Natural killer cell (primary cell): ENCODE data around the gene PPFIBP2. TPM values are rescaled to one million over a fixed set of nuclear protein-coding genes. Genes with fewer than 3 reads are reported as not detected.

ENCODE experiments used
- ATAC-seq, 3 donors: fragments of 150-1000 bp in 2 of 3; fragments of 200-7000 bp in 1 of 3; cut with Tn5 transposase; 1 replicate in 1 of 3; 2 replicates in 2 of 3; pipeline ENCODE4 v1.10.0; 2021; ENCODE audit warnings: mild to moderate bottlenecking in 2 of 3, moderate library complexity in 2 of 3
- DNase-seq, 2 donors: peaks; one replicate each; pipeline versions ENCODE4 v3.0.0 to v3.0.0-alpha.2; 2013 to 2021; ENCODE audit warnings: mixed read lengths in 1 of 2
- H3K27ac ChIP-seq: one replicate; pipeline ENCODE4 v1.5.1; 2013; ENCODE audit warnings: mild to moderate bottlenecking, low read length
- H3K27me3 ChIP-seq: one replicate; pipeline ENCODE4 v1.6.1; 2013; ENCODE audit warnings: low read length; ENCODE audit not compliant: control insufficient read depth, insufficient read depth
- H3K36me3 ChIP-seq: one replicate; pipeline ENCODE4 v1.6.1; 2013; ENCODE audit warnings: low read length; ENCODE audit not compliant: control insufficient read depth, insufficient read depth
- H3K4me1 ChIP-seq: one replicate; pipeline ENCODE4 v1.6.1; 2013; ENCODE audit warnings: low read length; ENCODE audit not compliant: control insufficient read depth, insufficient read depth
- H3K4me3 ChIP-seq: one replicate; pipeline ENCODE4 v1.5.1; 2013; ENCODE audit warnings: low read length
- H3K9me3 ChIP-seq: one replicate; pipeline ENCODE4 v1.6.1; 2013; ENCODE audit warnings: low read length; ENCODE audit not compliant: control insufficient read depth, insufficient read depth
- H3K27ac Mint-ChIP-seq, 2 donors: one replicate each; pipeline ENCODE4 v1.8.0; 2022; ENCODE audit warnings: mild to moderate bottlenecking in 2 of 2, mixed read lengths in 2 of 2, moderate library complexity in 1 of 2
- H3K27me3 Mint-ChIP-seq, 2 donors: one replicate each; pipeline ENCODE4 v1.8.0; 2022; ENCODE audit warnings: low read depth in 2 of 2, mixed read lengths in 2 of 2
- H3K36me3 Mint-ChIP-seq: one replicate; pipeline ENCODE4 v1.8.0; 2022; ENCODE audit warnings: mixed read lengths
- H3K4me1 Mint-ChIP-seq, 2 donors: one replicate each; pipeline ENCODE4 v1.8.0; 2022; ENCODE audit warnings: mixed read lengths in 2 of 2
- H3K4me3 Mint-ChIP-seq: one replicate; pipeline ENCODE4 v1.8.0; 2022; ENCODE audit warnings: mild to moderate bottlenecking, moderate library complexity, mixed read lengths
- H3K9me3 Mint-ChIP-seq, 2 donors: one replicate each; pipeline ENCODE4 v1.8.0; 2022; ENCODE audit warnings: mixed read lengths in 2 of 2
- WGBS: methylation state at CpG from one replicate; pipeline ENCODE4 v1.1.7; 2013; ENCODE audit warnings: missing lambda C conversion rate; ENCODE audit not compliant: insufficient coverage; 5-methylcytosine and 5-hydroxymethylcytosine counted together
- intact Hi-C: fragments of 100-400 bp; cut with micrococcal nuclease; formaldehyde crosslinking; loops from one replicate; pipeline ENCODE4 v1.14.2; 2022
- total RNA-seq, 4 donors: library from RNA; stranded (reverse); fragments of 120-200 nt in 1 of 4; gene quantifications; one replicate each; pipeline versions ENCODE4 v1.2.3 to v1.2.4, GENCODE V29; 2013 to 2022
- TF ChIP-seq, protein P1 (sequence below): fragments of 200-600 bp; IDR thresholded peaks from one replicate; pipeline ENCODE4 v1.8.0; 2022; ENCODE audit warnings: antibody characterized with exemption

The PPFIBP2 gene
- total RNA-seq, 3 donors from 2014 or later (not counting 1 experiment from before 2014, with no cell fraction given), result 15.1 to 23.7 (median 23.1) TPM

- TF ChIP-seq, protein P1, sequence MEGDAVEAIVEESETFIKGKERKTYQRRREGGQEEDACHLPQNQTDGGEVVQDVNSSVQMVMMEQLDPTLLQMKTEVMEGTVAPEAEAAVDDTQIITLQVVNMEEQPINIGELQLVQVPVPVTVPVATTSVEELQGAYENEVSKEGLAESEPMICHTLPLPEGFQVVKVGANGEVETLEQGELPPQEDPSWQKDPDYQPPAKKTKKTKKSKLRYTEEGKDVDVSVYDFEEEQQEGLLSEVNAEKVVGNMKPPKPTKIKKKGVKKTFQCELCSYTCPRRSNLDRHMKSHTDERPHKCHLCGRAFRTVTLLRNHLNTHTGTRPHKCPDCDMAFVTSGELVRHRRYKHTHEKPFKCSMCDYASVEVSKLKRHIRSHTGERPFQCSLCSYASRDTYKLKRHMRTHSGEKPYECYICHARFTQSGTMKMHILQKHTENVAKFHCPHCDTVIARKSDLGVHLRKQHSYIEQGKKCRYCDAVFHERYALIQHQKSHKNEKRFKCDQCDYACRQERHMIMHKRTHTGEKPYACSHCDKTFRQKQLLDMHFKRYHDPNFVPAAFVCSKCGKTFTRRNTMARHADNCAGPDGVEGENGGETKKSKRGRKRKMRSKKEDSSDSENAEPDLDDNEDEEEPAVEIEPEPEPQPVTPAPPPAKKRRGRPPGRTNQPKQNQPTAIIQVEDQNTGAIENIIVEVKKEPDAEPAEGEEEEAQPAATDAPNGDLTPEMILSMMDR, result no peak
- H3K4me3 ChIP-seq, result no peak overlapping the region
- ATAC-seq (no peak), DNase-seq (no peak)
- H3K27ac ChIP-seq, result no peak overlapping the region
- intact Hi-C loops, result no loop called here
- peaks cover 4% of the 10 kb centered on the region for H3K4me1 ChIP-seq
- H3K27me3 ChIP-seq, result no peaks in the 10 kb centered on the region
- no peaks in the 10 kb centered on the region for H3K9me3 ChIP-seq
- peaks cover 7 to 12% of the 10 kb centered on the region in 2 donors for H3K4me1 Mint-ChIP-seq
- 94% methylated on average over 4 of the region's 5 CpGs for WGBS
- no peak overlapping the region for H3K27ac Mint-ChIP-seq
- H3K27me3 Mint-ChIP-seq, result no peaks in the 10 kb centered on the region
- no peaks in the 10 kb centered on the region for H3K36me3 ChIP-seq
- H3K9me3 Mint-ChIP-seq, result no peaks in the 10 kb centered on the region
- no peak overlapping the region for H3K4me3 Mint-ChIP-seq
- H3K36me3 Mint-ChIP-seq, result no peaks in the 10 kb centered on the region
Observed at GRCh38 chr11:7494086-7494745, 19.6 kb upstream of the PPFIBP2 start.

GRCh38 chr11:7495882-7496551 lies 17.8 kb upstream of the PPFIBP2 start:
- Histone ChIP-seq H3K4me1 (peaks cover 4% of the 10 kb centered on the region), H3K9me3 (no peaks in the 10 kb centered on the region), H3K27me3 (no peaks in the 10 kb centered on the region), H3K36me3 (no peaks in the 10 kb centered on the region), H3K27ac (peak overlapping the region; percentile 53), H3K4me3 (no peak overlapping the region)
- intact Hi-C loops, result no loop called here
- WGBS, result 40% methylated on average over 4 of the region's 4 CpGs
- Mint-ChIP-seq H3K36me3 (no peaks in the 10 kb centered on the region), H3K27me3 (no peaks in the 10 kb centered on the region), H3K9me3 (no peaks in the 10 kb centered on the region), H3K4me3 (no peak overlapping the region), H3K27ac (peak overlapping the region in 1 of 2 donors; percentile 67), H3K4me1 (peaks cover 7 to 12% of the 10 kb centered on the region in 2 donors)
- TF ChIP-seq, protein P1, result no peak
- ATAC-seq (peak; percentile 56 to 82 (median 70)), DNase-seq (no peak)

- Histone ChIP-seq H3K27ac (no peak overlapping the region), H3K4me3 (no peak overlapping the region), H3K4me1 (peaks cover 4% of the 10 kb centered on the region), H3K36me3 (no peaks in the 10 kb centered on the region), H3K27me3 (no peaks in the 10 kb centered on the region), H3K9me3 (no peaks in the 10 kb centered on the region)
- H3K27ac Mint-ChIP-seq, result no peak overlapping the region
- DNase-seq, result no peak
- H3K27me3 Mint-ChIP-seq, result no peaks in the 10 kb centered on the region
- H3K4me1 Mint-ChIP-seq, result peaks cover 7 to 12% of the 10 kb centered on the region in 2 donors
- no peak for ATAC-seq
- WGBS, result 16% methylated on average over 3 of the region's 4 CpGs
- intact Hi-C loops, result no loop called here
- no peaks in the 10 kb centered on the region for H3K9me3 Mint-ChIP-seq
- H3K4me3 Mint-ChIP-seq, result no peak overlapping the region
- no peaks in the 10 kb centered on the region for H3K36me3 Mint-ChIP-seq
- TF ChIP-seq, protein P1, result no peak
Observed at GRCh38 chr11:7498193-7498592, 15.6 kb upstream of the PPFIBP2 start.
